Measurements from ENCODE around the gene ESRRA.

DNA sequence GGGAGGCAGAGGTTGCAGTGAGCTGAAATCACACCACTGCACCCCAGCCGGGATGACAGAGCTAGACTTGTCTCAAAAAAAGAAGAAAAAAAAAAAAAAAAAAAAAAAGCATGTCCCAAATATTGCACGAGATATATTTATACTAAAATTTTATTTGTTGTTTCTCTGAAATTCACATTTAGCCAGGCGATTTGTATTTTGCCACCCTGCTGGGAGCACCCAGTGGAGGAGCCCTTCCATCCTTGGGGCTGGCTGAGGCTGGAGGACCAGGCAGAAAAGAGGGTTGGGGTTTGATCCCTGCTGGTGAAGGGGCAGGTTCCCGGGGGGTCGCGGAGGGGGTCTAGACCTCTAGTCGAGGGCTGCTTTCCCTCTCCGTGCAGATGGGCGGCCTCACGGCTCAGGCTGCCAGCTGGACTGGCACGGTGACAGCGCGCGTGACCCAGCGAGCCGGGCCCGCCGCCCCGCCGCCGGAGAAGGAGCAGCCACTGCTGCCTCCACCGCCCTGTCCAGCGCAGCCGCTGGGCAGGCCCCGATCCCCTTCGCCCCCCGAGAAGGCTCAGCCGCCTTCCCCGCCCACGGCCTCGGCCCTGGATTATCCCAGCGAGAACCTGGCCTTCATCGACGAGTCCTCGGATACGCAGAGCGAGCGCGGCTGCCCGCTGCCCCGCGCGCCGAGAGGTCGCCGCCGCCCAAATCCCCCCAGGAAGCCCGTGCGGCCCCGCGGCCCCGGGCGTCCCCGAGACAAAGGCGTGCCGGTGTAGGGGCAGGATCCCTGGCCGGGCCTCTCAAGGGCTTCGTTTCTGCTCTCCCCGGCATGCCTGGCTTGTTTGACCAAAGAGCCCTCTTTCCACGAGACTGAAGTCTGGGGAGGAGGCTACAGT is 6.1 kb upstream of the ESRRA start:
- TF ChIP-seq, protein P1, sequence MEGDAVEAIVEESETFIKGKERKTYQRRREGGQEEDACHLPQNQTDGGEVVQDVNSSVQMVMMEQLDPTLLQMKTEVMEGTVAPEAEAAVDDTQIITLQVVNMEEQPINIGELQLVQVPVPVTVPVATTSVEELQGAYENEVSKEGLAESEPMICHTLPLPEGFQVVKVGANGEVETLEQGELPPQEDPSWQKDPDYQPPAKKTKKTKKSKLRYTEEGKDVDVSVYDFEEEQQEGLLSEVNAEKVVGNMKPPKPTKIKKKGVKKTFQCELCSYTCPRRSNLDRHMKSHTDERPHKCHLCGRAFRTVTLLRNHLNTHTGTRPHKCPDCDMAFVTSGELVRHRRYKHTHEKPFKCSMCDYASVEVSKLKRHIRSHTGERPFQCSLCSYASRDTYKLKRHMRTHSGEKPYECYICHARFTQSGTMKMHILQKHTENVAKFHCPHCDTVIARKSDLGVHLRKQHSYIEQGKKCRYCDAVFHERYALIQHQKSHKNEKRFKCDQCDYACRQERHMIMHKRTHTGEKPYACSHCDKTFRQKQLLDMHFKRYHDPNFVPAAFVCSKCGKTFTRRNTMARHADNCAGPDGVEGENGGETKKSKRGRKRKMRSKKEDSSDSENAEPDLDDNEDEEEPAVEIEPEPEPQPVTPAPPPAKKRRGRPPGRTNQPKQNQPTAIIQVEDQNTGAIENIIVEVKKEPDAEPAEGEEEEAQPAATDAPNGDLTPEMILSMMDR (conservative IDR thresholded peaks at IDR 0.05; ENCODE audit: low read length) = no peak
- no peak for TF ChIP-seq EZH2phosphoT487 (IDR thresholded peaks at IDR 0.05; ENCODE audit: borderline replicate concordance, low read depth, low read length)

All from OCI-LY7 (cell line).